MV-4-11 (cell line): ENCODE data around the gene APOBEC4.
A peak's percentile ranks its signal among the peaks of the same experiment; 100 is the strongest.
"Not testable (repeated sequence)": the region's sequence is repeated elsewhere in the genome, so short reads cannot be mapped to it uniquely, and the experiment has no call there.

Experiments
- DNase-seq: peaks from one replicate; lab custom pipeline; 2025; lab: John Stamatoyannopoulos, UW

The APOBEC4 gene

DNA sequence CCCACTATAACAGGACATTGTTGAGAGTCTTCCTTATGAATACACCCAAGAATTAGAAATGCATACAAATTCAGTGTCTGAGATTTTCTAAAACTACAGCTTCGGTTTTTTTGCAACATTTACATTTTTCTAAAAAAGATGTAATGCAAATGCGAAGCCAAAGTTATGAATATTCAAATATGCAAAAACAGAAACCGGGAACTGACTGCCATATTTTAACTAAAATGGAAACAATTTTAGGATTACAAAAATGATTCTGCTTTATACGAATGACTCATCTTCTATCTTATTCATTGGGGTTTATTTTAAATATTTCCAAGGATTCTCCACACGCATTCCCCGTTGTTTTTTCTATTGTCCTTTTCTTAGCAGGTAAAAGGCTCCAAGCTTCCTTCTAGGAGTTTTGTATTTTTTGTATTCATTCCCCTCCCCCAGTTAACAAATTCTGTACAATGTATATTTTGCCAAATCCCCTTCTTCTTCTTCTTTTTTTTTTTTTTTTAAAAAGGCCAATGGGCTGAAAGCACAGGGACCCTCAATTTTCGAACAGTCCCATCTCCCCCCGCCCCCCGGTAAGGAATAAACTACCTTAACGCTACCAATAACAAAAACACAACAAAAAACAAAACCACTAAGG, 18.6 kb downstream of the APOBEC4 start:
- DNase-seq: no peak

DNA sequence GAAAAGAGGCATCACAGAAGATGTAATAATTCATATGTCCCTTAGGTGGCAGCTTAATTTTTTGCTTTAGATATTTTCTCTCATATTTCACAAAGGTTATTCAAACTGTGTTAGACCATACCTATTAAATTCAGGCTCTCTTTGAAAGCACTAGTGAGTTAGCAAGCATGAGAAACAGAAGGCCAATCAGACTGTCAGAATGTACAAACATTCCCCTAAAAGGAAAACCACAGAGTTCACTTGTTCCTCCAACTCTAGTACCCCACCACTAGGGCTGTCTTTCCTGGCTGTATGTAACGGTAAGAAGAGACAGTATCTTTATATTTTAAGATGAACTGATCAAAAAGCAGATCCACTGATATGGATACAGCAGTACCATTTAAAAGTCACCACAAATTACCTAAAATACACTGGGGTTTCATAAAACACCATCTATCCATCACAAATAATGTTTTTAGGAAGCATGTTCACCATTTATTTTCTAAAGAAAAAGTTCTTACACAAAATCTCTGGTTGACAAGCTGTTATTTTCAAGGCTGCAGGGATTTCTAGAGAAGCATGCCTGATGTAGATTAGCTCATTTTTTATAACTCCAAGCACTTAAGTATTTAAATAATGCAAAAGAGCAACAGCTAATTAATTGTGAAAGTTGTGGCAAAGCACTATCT, 19.3 kb downstream of the APOBEC4 start:
- peak; percentile 76 for DNase-seq

DNA sequence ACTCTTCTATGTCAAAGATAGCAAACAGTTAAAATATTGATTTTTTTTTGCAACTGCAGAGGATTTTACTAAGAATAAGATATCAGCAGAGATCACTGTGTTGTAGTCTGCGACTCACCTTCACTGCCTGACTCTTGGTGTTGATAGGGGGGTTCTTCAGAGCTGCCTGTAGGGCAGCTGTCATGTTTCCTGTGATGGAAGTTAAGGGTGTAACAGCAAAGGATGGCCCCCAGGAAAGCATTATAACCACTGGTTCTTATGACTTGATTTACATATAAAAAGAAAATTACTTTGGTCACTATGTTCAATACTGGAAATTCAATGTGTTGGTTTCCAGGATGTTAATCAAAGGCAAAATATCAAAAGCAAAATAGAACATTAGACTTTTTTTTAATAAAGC, 20.2 kb downstream of the APOBEC4 start:
- no peak for DNase-seq

DNA sequence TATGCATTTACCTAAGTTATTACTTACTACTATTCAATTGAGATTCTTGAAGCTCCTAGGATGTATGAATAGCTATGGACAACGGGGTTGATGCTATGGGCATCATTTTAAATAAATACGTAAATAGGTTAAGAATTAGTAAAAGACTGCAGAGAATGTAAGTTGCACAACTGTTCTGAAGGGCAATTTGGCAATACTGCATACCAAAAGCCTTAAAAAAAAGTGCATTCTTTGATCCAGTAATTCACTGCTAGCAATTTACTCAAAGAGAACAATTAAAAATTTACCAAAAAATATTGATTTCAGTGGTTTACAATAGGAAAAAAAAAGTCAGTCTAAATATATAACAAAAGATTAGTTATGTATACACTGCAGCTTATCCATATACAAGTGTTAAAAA, 21.0 kb downstream of the APOBEC4 start:
- no peak for DNase-seq

DNA sequence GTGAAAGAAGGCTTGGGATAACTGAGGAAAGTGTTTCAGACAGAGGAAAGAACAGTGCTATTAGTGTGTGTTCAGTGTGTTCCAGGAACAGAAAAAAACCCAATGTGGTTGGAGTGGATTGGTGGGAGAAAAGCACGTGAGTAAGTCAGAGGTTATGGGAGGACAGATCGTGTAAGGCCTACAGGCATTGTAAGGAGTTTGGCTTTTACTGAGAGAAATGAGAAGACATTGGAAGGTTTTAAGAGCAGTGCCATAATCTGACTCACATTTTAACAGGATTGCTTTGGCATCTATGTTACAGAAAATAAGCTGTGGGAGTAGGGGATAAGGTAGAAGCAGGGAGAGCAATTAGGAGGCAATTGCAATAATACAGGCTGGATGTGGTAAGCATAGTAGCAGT, 22.4 kb downstream of the APOBEC4 start:
- no peak for DNase-seq

DNA sequence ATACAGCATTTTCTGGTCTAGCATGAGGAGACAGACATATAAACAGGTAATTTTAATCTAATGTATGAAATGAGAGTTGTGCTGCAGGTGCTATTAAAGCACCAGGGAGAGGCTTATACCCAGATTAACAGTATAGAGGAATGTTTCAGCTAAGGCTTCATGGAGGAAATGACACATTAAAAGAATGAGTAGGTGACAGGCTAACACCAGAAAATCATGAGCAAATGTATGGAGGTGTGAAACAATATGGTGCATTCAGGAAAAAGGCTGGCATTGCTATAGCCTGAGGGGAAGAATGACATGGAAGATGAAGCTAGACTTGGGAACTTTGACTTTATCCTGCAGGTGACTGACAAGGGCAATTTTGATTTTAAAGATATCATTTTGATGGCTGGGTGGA, 24.6 kb downstream of the APOBEC4 start:
- DNase-seq: no peak

DNA sequence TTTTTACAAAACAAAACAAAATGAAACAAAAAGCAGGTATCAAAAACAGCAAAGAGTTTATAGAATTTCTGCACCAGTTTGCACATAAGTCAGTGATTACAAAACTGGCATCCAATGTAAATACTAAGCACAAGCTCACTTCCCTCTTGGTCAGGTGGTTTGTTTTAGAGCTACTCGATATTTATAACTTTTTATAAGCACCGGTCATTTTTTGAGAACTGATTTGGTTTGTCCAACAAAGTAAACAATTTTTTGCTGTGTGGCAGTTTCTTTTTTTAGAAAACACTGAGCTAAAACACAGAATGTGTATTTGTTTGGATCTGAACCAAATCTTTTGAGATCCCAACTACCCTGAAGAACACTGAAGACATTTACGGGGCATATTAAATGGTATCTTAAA, 26.9 kb downstream of the APOBEC4 start:
- not testable (repeated sequence) for DNase-seq

DNA sequence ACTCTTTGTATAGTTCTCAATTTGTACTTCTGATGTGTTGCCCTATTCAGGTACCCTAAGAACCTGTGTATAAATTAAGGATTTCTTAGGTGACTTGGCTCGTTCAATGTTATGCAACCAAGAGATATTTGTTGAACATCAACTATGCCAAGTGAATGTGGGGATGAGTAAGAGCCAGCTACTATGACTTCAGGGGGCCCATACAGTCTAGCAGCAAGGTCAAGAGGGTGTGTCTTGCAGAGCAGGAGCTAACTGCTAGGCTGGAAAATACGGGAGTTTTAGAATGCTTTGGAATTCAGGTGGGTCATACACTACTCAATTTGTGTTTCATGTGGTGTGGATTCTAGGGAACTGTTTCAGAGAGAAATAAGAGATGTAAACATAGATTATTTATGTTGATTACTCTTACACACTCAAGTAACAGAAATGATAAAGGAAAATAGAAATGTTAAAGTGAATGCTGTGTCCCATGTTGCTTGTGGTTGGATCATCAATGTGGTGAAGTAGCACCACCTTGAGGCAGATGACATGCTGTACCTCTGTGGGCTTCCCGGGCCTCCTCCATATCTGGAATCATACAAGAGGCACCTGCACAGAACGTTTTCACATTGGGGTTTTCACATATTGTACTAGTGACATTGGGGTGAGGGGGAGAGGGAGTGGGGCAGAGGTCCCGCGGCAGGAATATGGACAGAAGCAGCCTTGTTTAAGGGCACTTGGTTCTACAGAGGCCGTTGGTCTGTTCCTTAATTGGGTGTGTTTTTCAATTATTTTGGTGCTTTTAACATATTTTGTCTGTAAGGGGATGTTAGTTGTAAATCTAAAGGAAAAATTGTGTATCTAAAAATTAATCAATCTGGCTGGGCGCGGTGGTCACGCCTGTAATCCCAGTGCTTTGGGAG, 30.0 kb downstream of the APOBEC4 start:
- DNase-seq: peak; percentile 45

DNA sequence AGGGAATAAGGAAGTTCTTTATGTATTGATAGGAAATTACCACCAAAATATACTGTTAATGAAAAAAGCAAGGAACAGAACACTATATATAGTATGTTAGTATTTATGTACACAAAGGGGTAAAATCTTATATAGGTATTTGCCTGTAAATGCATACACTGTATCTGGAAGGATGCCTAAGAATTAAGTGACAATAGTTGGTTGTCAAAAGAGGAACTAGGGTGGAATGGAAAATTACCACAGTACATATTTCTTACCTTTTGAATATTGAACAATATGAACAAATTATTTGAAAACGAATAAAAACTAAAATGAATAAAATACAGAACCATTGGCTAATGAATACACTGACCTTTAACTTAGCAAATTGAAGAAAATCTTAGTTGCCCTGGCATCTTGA, 31.1 kb downstream of the APOBEC4 start:
- DNase-seq: no peak

DNA sequence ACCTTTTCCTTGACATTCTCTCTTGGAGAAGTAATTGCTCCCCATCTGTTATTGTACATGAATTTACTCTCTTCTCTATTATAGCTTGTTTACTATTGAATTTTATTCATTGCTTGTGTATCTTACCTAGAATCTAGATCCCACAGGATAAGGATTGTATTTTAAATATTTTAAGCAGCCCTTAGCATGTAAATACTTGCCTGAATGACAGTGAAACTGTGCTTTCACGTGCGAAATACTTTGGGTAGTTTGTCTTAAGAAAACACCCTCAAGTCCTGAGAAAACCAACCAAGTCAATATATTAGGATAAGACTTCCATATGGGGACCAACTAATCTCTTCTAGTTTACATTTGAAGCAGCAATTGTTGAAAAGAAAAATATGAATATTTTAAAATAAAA, 32.8 kb downstream of the APOBEC4 start:
- DNase-seq: no peak

DNA sequence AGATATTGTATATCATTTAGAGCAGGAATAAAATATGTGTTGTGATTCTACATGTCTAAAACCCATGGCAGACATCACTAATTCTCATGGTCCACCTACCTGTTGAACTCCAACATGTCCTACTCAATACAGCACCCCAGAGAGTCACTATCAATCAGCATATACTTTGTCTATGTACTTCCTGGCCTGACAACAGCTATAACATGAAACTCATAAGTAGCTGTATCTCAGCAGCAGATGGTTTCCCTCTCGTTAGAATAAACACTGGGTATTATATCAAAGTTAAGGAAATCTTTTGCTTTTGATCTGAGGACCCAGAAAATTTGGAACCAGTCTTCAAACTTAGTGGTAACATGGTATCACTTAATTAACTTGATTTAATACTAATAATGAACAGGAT, 33.3 kb downstream of the APOBEC4 start:
- DNase-seq: no peak

DNA sequence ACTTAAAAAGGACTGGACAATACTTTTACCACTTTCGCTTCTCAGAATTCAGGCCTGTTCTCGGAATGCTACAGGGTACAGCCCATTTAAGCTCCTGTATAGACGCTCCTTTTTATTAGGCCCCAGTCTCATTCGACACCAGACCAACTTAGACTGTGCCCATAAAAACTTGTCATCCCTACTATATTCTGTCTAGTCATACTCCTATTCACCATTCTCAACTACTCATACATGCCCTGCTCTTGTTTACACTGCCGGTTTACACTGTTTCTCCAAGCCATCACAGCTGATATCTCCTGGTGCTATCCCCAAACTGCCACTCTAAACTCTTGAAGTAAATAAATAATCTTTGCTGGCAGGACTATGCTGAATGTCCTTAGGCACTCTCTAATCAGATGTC, 34.9 kb downstream of the APOBEC4 start:
- DNase-seq: not testable (repeated sequence)

DNA sequence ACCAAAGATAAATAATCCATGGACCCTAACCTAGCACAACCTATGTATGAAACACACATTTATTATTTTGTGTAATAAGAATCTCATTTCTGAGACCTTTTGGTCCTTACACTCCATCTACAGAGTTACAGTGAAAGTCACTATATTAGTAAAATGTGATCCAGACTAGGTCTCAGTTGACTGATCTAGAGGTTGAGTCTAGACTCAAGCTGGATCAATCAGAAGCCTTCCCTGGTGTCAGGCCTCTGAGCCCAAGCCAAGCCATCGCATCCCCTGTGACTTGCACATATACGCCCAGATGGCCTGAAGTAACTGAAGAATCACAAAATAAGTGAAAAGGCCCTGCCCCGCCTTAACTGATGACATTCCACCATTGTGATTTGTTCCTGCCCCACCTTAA, 40.1 kb downstream of the APOBEC4 start:
- not testable (repeated sequence) for DNase-seq

DNA sequence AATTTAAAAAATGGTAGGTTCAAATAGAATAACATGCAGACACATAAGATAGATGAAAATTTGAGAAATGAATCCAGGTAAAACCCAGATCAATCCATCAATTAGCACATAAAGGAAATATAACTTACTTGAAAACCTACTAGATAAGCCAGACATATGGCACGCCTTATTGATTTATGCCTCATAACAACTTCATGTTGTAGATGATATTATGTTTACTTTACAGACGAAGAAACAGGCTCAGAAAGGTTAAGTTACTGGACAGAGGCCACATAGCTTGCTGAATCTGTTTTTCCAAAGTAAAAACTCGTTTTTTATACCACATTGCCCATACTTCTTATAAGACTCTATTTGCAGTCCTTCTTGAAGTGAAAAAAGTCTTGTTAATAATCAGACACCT, 40.7 kb downstream of the APOBEC4 start:
- no peak for DNase-seq

DNA sequence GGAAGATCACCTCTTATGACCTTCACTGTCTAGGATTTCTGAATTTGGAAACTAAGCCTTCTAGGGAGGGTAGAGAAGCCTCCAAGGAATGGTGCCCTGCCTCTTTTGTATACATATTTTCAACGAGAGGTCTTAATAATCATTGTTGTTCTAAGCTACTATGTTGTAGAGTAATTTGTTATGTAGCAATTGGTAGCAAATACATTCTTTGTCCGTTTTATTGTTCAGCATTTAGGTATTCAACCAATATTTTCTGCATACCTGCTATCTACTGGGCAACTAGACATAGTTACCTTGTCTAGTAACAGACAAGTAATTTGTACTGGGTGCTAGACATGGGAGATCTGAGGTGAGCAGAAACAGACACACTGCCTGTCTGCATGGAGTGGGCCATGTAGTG, 42.1 kb downstream of the APOBEC4 start:
- no peak for DNase-seq

DNA sequence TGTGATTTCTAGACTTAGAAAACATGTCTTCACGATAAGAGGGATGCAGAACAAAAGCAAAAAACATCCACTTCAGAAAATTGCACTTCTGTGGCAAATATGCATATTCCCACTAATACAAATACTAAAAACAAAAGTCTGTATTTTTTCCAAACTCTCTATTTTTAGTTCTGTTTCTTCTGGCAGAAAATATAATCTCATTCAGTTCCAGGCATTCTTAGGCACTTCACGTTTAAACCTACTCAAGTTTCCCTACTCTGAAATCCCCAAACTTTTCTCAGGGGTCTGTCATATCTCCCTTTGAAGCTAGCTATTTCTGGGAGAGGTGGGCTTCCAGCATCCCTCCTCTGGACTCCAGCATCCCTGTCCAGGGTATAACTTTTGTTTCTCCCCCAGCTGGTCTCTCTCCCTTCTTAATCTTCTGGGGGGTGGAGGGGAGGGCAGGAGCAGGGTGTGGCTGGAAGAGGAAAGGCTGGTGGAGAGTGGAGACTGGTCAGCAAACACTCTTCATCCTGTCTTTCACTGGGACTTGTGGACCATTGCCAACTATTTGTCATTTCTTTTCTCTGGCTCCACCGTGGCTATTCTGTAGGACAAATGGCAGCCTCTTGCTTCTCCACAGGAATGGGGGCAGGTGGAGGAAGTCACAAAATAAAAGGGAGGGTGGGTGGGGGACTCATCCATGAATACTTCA, 43.2 kb downstream of the APOBEC4 start:
- DNase-seq: no peak

DNA sequence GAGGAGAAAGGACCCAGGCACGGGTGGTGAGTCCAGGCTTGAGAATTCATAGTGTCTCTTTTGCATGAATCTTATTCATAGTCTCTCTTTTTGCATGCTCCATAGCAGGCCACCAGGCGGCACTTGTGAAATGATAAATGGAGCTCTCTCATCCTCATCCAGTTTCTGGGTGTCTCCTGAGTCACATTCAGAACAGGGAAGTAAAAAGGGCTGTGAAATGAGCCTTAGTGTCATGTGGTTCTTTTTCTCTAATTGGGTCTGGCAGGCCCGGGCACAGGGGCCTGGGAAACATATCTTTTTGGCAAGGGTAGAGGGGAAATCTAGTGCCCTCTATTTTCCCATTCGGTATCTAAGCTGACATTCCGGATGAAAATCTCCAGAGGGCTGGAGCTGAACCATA, 43.8 kb downstream of the APOBEC4 start:
- peak; percentile 92 for DNase-seq

DNA sequence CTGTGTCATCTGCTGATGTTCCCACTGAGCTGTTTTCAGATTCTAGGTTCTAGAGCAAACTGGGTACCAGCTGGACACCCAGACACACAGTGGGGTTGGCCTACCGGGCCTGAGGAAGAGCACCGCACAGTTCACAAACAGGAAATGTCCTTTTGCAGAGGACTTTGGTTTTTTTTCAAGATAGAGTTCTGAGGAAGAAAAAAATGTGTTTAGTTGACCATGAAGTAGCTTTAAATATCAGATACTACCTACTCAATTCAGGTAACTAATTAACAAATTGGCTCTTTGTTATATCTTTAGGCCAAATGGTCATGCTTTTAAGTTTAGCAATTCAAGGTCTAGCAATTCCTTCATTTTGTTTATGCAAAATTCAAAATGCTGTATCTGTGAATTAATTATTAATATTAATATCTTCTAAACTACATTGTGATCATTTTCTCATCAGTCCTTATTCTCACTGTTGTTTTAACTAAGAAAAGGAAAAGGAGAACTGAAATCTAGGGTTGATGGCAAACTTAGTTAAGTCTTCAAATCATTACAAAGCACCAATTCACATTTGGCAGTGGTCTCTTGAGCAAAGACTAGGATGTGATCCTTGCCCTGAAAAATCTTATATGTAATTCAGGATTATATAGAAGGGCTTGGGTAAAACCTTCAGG, 45.7 kb downstream of the APOBEC4 start:
- DNase-seq: peak; percentile 51

DNA sequence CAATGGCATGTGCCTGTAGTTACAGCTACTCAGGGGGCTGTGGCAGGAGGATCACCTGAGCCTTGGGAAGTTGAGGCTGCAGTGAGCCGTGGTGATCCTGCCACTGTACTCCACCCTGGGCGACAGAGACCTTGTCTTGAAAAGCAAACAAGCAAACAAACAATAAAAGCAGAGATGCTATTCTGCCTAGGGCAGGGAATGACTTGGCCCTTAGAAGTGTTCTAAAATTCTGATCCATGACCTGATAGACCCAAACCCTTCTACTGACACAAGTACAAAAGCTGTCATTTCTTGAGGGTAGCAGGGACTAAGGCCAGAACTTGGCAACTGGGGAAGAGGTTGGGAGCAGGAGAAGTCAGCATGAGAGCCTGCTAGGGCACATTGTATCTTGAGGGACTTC, 47.2 kb downstream of the APOBEC4 start:
- no peak for DNase-seq

DNA sequence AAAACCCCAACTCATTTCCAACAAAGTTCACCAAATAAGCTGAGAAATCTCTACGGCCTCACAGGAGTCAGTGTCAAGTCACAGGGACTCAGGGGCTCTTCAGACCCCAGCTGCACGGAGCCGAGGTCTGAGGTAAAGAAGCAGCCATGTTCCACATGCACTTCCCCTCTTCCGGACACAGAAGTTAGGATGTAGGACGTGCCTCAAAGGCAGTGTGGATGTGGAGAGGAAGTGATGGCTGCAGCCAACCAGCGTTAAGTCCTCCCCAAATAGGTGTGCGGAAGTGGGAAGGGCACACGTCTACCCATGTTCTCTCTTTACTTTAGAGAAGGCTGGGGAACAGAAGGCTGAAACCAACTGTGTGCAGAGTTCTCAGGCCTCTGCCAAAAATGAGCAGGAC, 48.3 kb downstream of the APOBEC4 start:
- peak; percentile 86 for DNase-seq

DNA sequence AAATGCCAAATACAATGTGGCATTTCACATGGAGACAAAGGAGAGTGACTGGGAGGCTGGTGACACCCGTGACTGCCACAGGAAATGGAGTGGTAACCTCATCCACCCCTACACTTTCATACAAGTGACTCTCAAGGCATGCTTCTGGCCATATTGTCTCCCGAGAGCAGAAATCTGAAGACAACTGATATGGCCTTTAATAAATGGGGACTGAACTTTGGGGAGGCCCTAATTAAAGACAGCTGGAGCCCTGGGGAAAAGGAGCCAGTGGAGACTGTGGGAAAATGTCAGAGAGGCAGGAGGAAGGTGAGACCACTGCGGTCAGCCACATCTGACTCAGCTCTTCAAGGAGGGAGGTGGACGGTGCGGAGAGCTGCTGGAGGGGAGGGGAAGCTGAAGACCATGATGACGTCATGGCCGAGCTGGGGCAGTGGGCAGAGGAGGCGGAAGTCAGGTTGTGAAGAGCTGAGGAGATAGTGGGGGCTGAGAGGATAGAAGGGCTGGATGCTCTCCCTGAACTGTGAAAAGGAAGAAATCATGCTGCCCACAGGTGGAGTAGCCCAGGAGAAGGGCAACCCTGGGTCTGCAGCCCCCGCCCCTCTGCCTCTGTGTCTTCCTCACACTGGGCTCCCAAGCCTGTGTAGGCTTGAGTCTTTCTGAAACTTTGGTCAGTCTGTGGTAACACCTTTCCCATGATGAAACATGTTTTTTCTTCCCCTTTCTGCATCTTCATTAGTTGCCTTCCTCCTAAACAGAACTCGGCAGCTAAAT, 48.9 kb downstream of the APOBEC4 start:
- DNase-seq: peak; percentile 88
